Peyer's patch (tissue), 4 donors: ENCODE measurements around the gene APOL4.

Experiments
- CTCF ChIP-seq, 6 experiments: fragments of 450-650 bp in 4 of 6; fragments of 200-600 bp in 2 of 6; sonication (generic) in 1 of 6; IDR thresholded peaks; one replicate each; pipeline ENCODE4 v1.5.1; 2017 to 2019; ENCODE audit warnings: antibody characterized with exemption in 6 of 6, mild to moderate bottlenecking in 3 of 6, moderate library complexity in 1 of 6
- POLR2A ChIP-seq, 2 donors: fragments of 450-650 bp; IDR thresholded peaks; one replicate each; pipeline ENCODE4 v1.5.1; 2017; ENCODE audit warnings: antibody characterized with exemption in 2 of 2, mild to moderate bottlenecking in 2 of 2, moderate library complexity in 2 of 2

DNA sequence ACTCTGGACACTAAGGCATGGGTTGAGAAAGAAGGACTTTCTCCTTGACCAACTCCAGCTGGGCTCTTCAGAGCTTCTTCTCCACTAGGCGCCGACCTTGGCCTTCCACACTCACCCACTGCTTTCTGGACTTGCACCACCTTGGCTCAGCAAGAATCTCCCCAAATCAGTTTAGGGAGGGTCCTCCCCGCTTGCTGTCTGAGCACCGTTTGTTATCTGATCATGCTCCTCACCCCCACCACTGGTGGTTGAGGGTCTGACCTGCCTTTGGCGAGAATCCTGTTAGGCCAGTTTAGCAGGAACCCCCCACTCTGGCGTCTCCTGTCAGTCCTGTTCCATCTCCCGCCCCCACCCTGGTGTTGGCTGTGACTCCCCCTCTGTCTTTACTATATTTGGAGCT is 27.3 kb upstream of the APOL4 start:
- TF ChIP-seq CTCF (IDR thresholded peaks at IDR 0.05) (no peak), POLR2A (IDR thresholded peaks at IDR 0.05) (no peak)
